ENCODE measurements around the gene GPC1.

The GPC1 gene

GRCh38 chr2:240412975-240413812 is 22.3 kb upstream of the GPC1 start:
- DNase-seq (ENCODE audit: low read depth), result no peak

GRCh38 chr2:240413813-240414429 is 21.5 kb upstream of the GPC1 start:
- no peak for DNase-seq (ENCODE audit: low read depth)

- no peak for DNase-seq (ENCODE audit: low read depth)
Measured at GRCh38 chr2:240416821-240417220, 18.6 kb upstream of the GPC1 start.

GRCh38 chr2:240418311-240418710 is 17.2 kb upstream of the GPC1 start:
- no peak for DNase-seq (ENCODE audit: low read depth)

- DNase-seq (ENCODE audit: low read depth), result no peak
Measured at GRCh38 chr2:240419271-240419670, 16.2 kb upstream of the GPC1 start.

- no peak for DNase-seq (ENCODE audit: low read depth)
Measured at GRCh38 chr2:240419723-240420122, 15.7 kb upstream of the GPC1 start.

- DNase-seq (ENCODE audit: low read depth), result no peak
Measured at GRCh38 chr2:240420206-240421104, 15.0 kb upstream of the GPC1 start.

GRCh38 chr2:240421381-240421780 is 14.1 kb upstream of the GPC1 start:
- DNase-seq (ENCODE audit: low read depth), result no peak

GRCh38 chr2:240422658-240423329 is 12.7 kb upstream of the GPC1 start:
- DNase-seq (ENCODE audit: low read depth), result no peak

- DNase-seq (ENCODE audit: low read depth), result no peak
Measured at GRCh38 chr2:240423788-240424191, 11.7 kb upstream of the GPC1 start.

GRCh38 chr2:240424341-240425235 is 10.9 kb upstream of the GPC1 start:
- DNase-seq (ENCODE audit: low read depth), result no peak

- DNase-seq (ENCODE audit: low read depth), result no peak
Measured at GRCh38 chr2:240425236-240425615, 10.2 kb upstream of the GPC1 start.

GRCh38 chr2:240425697-240426096 is 9.8 kb upstream of the GPC1 start:
- DNase-seq (ENCODE audit: low read depth), result no peak

GRCh38 chr2:240426845-240427721 is 8.4 kb upstream of the GPC1 start:
- no peak for DNase-seq (ENCODE audit: low read depth)

GRCh38 chr2:240427729-240428128 is 7.7 kb upstream of the GPC1 start:
- no peak for DNase-seq (ENCODE audit: low read depth)

- DNase-seq (ENCODE audit: low read depth), result no peak
Measured at GRCh38 chr2:240428245-240428644, 7.2 kb upstream of the GPC1 start.

- no peak for DNase-seq (ENCODE audit: low read depth)
Measured at GRCh38 chr2:240429341-240429871, 6.1 kb upstream of the GPC1 start.

- no peak for DNase-seq (ENCODE audit: low read depth)
Measured at GRCh38 chr2:240429872-240430491, 5.5 kb upstream of the GPC1 start.

- DNase-seq (ENCODE audit: low read depth), result no peak
Measured at GRCh38 chr2:240430595-240430994, 4.9 kb upstream of the GPC1 start.

Data from GM04503 (cell line).